PC-9 (cell line): ENCODE data around the gene PTPRM. TPM values are rescaled to one million over a fixed set of nuclear protein-coding genes. Genes with fewer than 3 reads are reported as not detected.

Experiments used
- BruUV-seq: library from RNA; stranded (reverse); fragments of 400-500 nt; replicated peaks from 2 replicates; lab custom pipeline; 2021; lab: Mats Ljungman, UMichigan
- CTCF ChIA-PET: fragments of 300-600 bp; sonication (Branson Sonifier 250); formaldehyde crosslinking; loops from one replicate; lab custom pipeline; 2022; ENCODE audit warnings: antibody characterized with exemption; lab: Charles Lee
- POLR2A ChIA-PET: fragments of 300-600 bp; sonication (Branson Sonifier 250); formaldehyde crosslinking; loops from one replicate; lab custom pipeline; 2022; ENCODE audit warnings: antibody characterized with exemption; ENCODE audit not compliant: unreplicated experiment; lab: Charles Lee
- DNase-seq, 2 experiments: peaks; one replicate each; pipeline versions ENCODE4 v3.0.0 to v3.0.0-alpha.2; 2015 to 2022; ENCODE audit warnings: mixed read lengths in 1 of 2
- H2AFZ ChIP-seq: fragments of 200-600 bp; sonication (generic); 2 replicates; pipeline ENCODE4 v1.8.1; 2017; ENCODE audit warnings: antibody characterized with exemption
- H3F3A ChIP-seq: fragments of 200-600 bp; sonication (generic); 2 replicates; pipeline ENCODE4 v1.8.1; 2017; ENCODE audit warnings: antibody characterized with exemption, mild to moderate bottlenecking, low read depth; ENCODE audit not compliant: insufficient read depth
- H3K27ac ChIP-seq: fragments of 200-600 bp; sonication (generic); 2 replicates; pipeline ENCODE4 v1.6.1; 2016; ENCODE audit warnings: mixed run types
- H3K27me3 ChIP-seq: fragments of 200-600 bp; sonication (generic); 2 replicates; pipeline ENCODE4 v1.6.1; 2016; ENCODE audit warnings: low read depth, mixed run types; ENCODE audit not compliant: insufficient read depth
- H3K36me3 ChIP-seq: fragments of 200-600 bp; sonication (generic); 2 replicates; pipeline ENCODE4 v1.6.1; 2016; ENCODE audit warnings: low read depth, mixed run types
- H3K4me1 ChIP-seq: fragments of 200-600 bp; sonication (generic); replicated peaks from 2 replicates; pipeline ENCODE4 v1.6.1; 2016; ENCODE audit warnings: mixed run types; ENCODE audit not compliant: insufficient read depth
- H3K4me2 ChIP-seq: fragments of 200-600 bp; sonication (generic); 2 replicates; pipeline ENCODE4 v1.6.1; 2017; ENCODE audit warnings: mixed run types
- H3K4me3 ChIP-seq: fragments of 200-600 bp; sonication (generic); 2 replicates; pipeline ENCODE4 v1.6.1; 2016; ENCODE audit warnings: mixed run types
- H3K79me2 ChIP-seq: fragments of 200-600 bp; sonication (generic); 2 replicates; pipeline ENCODE4 v1.6.1; 2017; ENCODE audit warnings: low read depth, mixed run types
- H3K9me2 ChIP-seq: fragments of 200-600 bp; sonication (generic); 2 replicates; pipeline ENCODE4 v1.8.1; 2017; ENCODE audit warnings: mild to moderate bottlenecking; ENCODE audit not compliant: insufficient read depth
- H3K9me3 ChIP-seq: fragments of 200-600 bp; sonication (generic); 2 replicates; pipeline ENCODE4 v1.8.1; 2016; ENCODE audit warnings: low read depth; ENCODE audit not compliant: insufficient read depth
- H4K20me1 ChIP-seq: fragments of 200-600 bp; sonication (generic); 2 replicates; pipeline ENCODE4 v1.8.1; 2017; ENCODE audit not compliant: insufficient read depth
- EZH2 ChIP-seq: fragments of 200-600 bp; sonication (generic); IDR thresholded peaks from 2 replicates; pipeline ENCODE4 v1.8.0; 2017; ENCODE audit warnings: antibody characterized with exemption, low read depth
- intact Hi-C: fragments of 100-400 bp; cut with micrococcal nuclease; formaldehyde crosslinking; loops from one replicate; pipeline ENCODE4 v1.10.0; 2022; ENCODE audit not compliant: unreplicated experiment
- total RNA-seq: library from RNA; stranded (reverse); gene quantifications from 2 replicates; pipeline ENCODE4 v1.2.3, GENCODE V29; 2021
- TF ChIP-seq, protein P1 (sequence below): fragments of 200-600 bp; sonication (generic); conservative IDR thresholded peaks from 2 replicates; pipeline ENCODE4 v1.6.1; 2017; ENCODE audit warnings: mixed run types, antibody characterized with exemption, mild to moderate bottlenecking, moderate library complexity

Gene PTPRM
- total RNA-seq, 1 experiment from 2014 or later, result 32.5 TPM

DNA sequence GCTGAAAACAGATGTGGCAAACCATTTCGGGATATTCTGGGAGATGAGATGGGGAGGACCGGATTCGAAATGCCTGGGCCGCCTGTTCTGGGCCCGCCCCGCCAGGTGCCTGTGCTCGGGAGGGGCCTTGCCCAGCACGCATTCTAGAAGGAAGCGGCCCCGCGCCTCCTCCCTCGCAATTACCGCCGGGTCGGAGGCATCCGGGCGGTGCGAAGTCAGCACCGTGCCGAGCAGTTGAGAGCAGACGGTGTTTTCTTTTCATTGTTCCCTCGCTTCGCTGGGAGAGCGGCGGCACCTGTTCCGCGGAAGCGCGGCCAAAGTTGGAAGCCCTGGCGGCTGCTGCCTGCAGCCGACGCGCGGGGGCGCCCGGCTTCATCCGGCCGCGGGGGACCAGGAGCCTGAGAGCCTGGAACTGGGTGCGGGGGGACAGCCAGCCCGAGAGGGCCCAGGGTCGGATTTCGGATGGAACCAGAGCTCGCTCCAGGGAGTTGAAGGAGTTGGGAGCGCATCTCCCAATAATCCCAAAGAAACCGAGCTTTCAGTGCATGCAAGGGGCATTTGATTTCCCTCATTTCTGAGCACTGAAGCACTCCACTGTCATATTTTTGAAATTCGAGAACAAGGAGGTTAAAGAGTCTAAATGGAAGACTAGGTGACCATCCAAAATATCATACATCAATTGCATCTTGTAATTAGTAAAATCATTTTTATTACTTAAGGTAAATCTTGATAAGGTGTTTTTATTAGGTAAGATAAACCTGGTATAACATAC, 800.3 kb downstream of the PTPRM start:
- ChIA-PET POLR2A (no interaction called here), CTCF (no interaction called here)
- no peak for TF ChIP-seq EZH2
- TF ChIP-seq, protein P1, sequence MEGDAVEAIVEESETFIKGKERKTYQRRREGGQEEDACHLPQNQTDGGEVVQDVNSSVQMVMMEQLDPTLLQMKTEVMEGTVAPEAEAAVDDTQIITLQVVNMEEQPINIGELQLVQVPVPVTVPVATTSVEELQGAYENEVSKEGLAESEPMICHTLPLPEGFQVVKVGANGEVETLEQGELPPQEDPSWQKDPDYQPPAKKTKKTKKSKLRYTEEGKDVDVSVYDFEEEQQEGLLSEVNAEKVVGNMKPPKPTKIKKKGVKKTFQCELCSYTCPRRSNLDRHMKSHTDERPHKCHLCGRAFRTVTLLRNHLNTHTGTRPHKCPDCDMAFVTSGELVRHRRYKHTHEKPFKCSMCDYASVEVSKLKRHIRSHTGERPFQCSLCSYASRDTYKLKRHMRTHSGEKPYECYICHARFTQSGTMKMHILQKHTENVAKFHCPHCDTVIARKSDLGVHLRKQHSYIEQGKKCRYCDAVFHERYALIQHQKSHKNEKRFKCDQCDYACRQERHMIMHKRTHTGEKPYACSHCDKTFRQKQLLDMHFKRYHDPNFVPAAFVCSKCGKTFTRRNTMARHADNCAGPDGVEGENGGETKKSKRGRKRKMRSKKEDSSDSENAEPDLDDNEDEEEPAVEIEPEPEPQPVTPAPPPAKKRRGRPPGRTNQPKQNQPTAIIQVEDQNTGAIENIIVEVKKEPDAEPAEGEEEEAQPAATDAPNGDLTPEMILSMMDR, result peak; percentile 21; the same call in 1 of the 2 replicates

DNA sequence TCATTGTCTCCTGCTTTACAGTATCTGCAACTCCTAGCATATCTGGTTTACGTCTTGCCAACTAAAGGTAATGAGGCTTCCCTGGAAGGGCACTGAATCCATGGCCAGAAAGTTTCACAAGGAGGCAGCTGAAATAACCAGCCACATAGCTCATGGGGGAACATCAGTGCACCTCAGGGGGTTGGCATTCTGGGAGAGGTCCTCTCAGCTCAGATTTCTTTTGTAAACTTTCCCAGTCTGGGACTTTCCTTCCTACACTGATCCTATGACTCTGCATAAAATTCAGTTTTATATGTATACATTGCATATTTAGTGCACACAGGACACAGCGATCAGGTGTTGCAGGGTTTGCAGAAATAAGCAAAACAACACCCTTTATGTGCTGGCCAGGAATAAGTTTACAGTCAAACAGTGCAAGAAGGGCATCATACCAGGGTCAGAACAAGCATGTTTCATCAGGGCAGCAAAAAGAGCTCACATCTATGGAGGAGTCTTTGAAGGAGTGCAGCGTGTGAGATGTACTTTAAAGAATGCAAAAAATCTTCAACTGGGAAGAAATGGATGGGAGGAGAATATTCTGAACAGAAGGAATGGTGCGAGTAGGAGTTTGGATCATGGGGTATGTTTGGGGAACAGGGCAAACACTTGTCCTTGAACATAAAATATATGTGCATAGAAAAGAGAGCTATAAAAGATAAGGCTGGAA, 801.5 kb downstream of the PTPRM start:
- Histone ChIP-seq H3K9me2 (no peaks in the 10 kb centered on the region), H3K4me3 (no peak overlapping the region), H3K36me3 (no peaks in the 10 kb centered on the region), H4K20me1 (no peaks in the 10 kb centered on the region), H3K9me3 (no peaks in the 10 kb centered on the region), H3K27ac (no peak overlapping the region), H3K27me3 (no peaks in the 10 kb centered on the region), H3K4me2 (no peak overlapping the region), H3K4me1 (no peaks in the 10 kb centered on the region), H3K79me2 (no peaks in the 10 kb centered on the region), H2AFZ (no peak overlapping the region), H3F3A (no peaks in the 10 kb centered on the region)
- intact Hi-C loops, result no loop called here
- DNase-seq, result no peak
- no TSS peak for BruUV-seq
- CTCF ChIA-PET, result no interaction called here
- TF ChIP-seq, protein P1, result no peak
- TF ChIP-seq EZH2, result no peak
- POLR2A ChIA-PET, result no interaction called here

More for the DNA sequence above, 800.3 kb downstream of the PTPRM start:
- Histone ChIP-seq H3K4me1 (no peaks in the 10 kb centered on the region), H3K4me2 (no peak overlapping the region), H3K9me2 (no peaks in the 10 kb centered on the region), H3K36me3 (no peaks in the 10 kb centered on the region), H2AFZ (no peak overlapping the region), H3F3A (no peaks in the 10 kb centered on the region), H4K20me1 (no peaks in the 10 kb centered on the region), H3K79me2 (no peaks in the 10 kb centered on the region), H3K27ac (no peak overlapping the region), H3K9me3 (no peaks in the 10 kb centered on the region), H3K27me3 (no peaks in the 10 kb centered on the region), H3K4me3 (no peak overlapping the region; the same call in 1 of the 2 replicates)
- intact Hi-C loops, result no loop called here
- BruUV-seq, result no TSS peak
- peak in 1 of 2 experiments; percentile 35 for DNase-seq

DNA sequence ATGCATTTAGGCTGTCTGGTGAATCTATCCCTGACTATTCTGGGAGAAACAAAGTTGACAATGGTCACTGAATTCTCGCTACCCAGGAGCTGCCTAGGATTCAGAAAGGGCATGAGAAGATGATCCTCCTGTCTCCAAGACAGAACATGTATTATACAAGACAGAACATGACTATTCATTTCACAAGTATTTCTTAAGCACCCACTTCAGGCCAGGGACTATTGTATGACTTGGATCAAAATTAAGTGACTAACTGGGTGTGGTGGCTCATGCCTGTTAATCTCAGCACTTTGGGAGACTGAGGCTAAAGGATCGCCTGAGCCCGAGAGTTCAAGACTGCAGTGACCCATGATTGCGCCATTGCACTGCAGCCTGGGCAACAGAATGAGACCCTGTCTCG, 806.4 kb downstream of the PTPRM start:
- Histone ChIP-seq H3K27ac (no peak overlapping the region), H3F3A (no peaks in the 10 kb centered on the region), H4K20me1 (no peaks in the 10 kb centered on the region), H3K36me3 (no peaks in the 10 kb centered on the region), H2AFZ (no peak overlapping the region), H3K4me3 (no peak overlapping the region), H3K4me2 (no peak overlapping the region), H3K27me3 (no peaks in the 10 kb centered on the region), H3K9me3 (no peaks in the 10 kb centered on the region), H3K9me2 (no peaks in the 10 kb centered on the region), H3K79me2 (no peaks in the 10 kb centered on the region), H3K4me1 (no peaks in the 10 kb centered on the region)
- TF ChIP-seq, protein P1, result no peak
- no peak for TF ChIP-seq EZH2
- ChIA-PET CTCF (no interaction called here), POLR2A (no interaction called here)
- DNase-seq, result no peak
- intact Hi-C loops, result no loop called here
- BruUV-seq, result no TSS peak
